Measurements from ENCODE around the gene FN1.

Gene FN1

DNA sequence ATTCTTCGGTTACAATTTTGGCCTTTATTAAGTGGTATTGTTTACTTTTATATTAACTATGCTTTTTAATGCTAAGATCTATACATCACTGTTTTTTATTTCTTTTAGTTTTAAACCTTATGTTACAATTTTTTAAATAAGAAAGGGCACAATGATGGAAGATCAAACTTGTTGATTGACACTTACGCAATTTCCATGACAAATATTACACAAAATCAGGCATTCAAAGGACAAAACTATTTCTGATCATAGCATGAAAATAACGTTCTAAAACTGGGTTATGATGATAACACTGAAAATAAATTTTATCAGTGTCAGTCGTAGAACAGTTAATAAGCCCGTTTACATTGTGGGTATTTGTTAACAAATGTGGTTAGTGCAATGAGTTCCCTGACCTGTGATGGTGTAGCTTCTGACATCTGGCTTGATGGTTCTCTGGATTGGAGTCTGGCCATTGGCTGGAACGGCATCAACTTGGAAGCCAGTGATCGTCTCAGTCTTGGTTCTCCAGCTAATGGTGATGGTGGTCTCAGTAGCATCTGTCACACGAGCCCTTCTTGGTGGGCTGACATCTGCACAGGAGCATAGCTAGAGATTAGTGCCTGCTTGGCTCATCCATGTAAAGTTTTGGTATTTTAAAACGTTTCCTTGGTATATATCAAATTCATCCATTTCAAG, 59.6 kb downstream of the FN1 start:
- no peaks in the 10 kb centered on the region for H3K4me1 ChIP-seq
- DNase-seq = no peak
- H3K27me3 ChIP-seq = no peaks in the 10 kb centered on the region
- intact Hi-C loops (cut with DNase I; ENCODE audit: low total_unique reads) = no loop called here
- H3K36me3 ChIP-seq = peaks cover 95 to 98% (median 96%) of the 10 kb centered on the region in 3 donors
- H3K27ac ChIP-seq = no peak overlapping the region
- no peak overlapping the region for H3K4me3 ChIP-seq
- TF ChIP-seq, protein P1, sequence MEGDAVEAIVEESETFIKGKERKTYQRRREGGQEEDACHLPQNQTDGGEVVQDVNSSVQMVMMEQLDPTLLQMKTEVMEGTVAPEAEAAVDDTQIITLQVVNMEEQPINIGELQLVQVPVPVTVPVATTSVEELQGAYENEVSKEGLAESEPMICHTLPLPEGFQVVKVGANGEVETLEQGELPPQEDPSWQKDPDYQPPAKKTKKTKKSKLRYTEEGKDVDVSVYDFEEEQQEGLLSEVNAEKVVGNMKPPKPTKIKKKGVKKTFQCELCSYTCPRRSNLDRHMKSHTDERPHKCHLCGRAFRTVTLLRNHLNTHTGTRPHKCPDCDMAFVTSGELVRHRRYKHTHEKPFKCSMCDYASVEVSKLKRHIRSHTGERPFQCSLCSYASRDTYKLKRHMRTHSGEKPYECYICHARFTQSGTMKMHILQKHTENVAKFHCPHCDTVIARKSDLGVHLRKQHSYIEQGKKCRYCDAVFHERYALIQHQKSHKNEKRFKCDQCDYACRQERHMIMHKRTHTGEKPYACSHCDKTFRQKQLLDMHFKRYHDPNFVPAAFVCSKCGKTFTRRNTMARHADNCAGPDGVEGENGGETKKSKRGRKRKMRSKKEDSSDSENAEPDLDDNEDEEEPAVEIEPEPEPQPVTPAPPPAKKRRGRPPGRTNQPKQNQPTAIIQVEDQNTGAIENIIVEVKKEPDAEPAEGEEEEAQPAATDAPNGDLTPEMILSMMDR (IDR thresholded peaks at IDR 0.05) = no peak
- H3K9me3 ChIP-seq = no peaks in the 10 kb centered on the region

DNA sequence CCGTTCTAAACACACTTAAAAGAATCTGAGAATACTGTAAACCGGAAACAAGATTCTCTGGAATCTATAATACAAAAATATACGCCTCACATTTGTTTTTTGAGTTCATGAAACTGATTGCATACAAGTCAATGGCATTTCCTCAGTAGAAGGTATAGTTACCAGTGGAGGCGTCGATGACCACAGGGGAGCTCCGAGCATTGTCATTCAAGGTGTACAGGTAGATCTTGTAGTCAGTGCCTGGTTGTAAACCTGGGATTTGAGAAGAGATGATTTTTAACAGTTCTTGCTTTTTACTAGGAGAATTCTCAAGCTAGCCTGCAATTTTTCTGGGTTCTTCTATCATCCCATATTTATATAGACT, 60.4 kb downstream of the FN1 start:
- H3K27me3 ChIP-seq = no peaks in the 10 kb centered on the region
- intact Hi-C loops (cut with DNase I; ENCODE audit: low total_unique reads) = no loop called here
- H3K36me3 ChIP-seq = peaks cover 94 to 98% (median 95%) of the 10 kb centered on the region in 3 donors
- TF ChIP-seq, protein P1 (IDR thresholded peaks at IDR 0.05) = no peak
- H3K9me3 ChIP-seq = no peaks in the 10 kb centered on the region
- H3K27ac ChIP-seq = no peak overlapping the region
- no peak overlapping the region for H3K4me3 ChIP-seq
- DNase-seq = no peak
- no peaks in the 10 kb centered on the region for H3K4me1 ChIP-seq

DNA sequence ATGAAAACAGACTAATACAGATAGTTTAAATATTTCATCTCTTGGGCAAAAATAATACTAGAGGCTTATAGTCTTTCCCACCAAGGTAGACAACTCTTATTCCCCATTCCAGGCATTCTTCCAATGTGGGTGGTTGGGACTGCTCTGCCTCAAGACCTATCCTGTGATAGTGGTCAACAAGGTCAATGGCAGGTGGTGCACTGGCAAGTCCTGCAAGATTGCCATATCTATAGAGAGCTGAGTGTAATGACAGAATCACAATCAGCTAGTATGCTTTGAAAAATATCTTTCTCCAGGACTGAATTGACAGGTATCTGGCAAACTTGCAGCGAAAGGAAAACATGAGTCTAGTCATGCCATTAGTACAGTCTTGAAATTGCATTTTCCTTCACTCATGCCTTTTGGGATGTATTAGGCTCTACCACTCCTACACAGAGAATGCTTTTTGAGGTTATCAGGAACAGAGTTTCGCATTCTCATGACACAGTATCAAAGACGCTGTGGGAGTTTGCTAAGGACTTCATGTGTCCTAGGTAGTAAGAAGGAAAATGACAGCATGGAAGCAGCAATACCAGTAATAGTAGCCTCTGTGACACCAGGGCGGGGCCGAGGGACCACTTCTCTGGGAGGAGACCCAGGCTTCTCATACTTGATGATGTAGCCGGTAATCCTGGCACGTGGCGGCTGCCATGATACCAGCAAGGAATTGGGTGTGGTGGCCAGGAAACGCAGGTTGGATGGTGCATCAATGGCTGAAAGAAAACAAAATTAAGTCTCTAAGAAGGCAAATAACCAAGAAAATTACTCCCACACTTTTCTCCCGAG, 61.0 kb downstream of the FN1 start:
- H3K36me3 ChIP-seq = peaks cover 94 to 98% (median 96%) of the 10 kb centered on the region in 3 donors
- no peak for DNase-seq
- no peaks in the 10 kb centered on the region for H3K27me3 ChIP-seq
- no peaks in the 10 kb centered on the region for H3K9me3 ChIP-seq
- intact Hi-C loops (cut with DNase I; ENCODE audit: low total_unique reads) = no loop called here
- H3K4me1 ChIP-seq = no peaks in the 10 kb centered on the region
- no peak overlapping the region for H3K27ac ChIP-seq
- H3K4me3 ChIP-seq = no peak overlapping the region
- TF ChIP-seq, protein P1 (IDR thresholded peaks at IDR 0.05) = no peak

DNA sequence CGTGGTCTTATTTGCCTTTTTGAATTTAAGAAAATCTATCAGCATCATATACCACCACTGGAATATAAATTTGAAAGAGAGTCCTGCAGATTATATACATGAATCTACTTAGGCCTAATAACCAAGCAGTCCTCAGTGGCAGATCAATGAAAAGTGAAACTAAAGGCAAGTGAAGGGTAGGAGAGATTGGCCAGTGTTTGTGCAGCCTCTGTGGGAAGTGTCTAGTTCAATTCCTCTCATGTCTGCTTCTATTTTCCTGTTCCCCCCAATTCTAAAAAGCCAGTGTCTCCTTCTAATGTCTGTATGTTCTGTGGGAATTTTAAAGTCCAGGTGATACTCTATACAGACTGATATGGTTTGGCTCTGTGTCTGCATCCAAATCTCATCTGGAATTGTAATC, 61.9 kb downstream of the FN1 start:
- H3K27me3 ChIP-seq = no peaks in the 10 kb centered on the region
- H3K4me1 ChIP-seq = no peaks in the 10 kb centered on the region
- H3K27ac ChIP-seq = no peak overlapping the region
- no peaks in the 10 kb centered on the region for H3K9me3 ChIP-seq
- H3K36me3 ChIP-seq = peaks cover 94 to 97% (median 95%) of the 10 kb centered on the region in 3 donors
- H3K4me3 ChIP-seq = no peak overlapping the region
- intact Hi-C loops (cut with DNase I; ENCODE audit: low total_unique reads) = no loop called here
- TF ChIP-seq, protein P1 (IDR thresholded peaks at IDR 0.05) = no peak
- no peak for DNase-seq

DNA sequence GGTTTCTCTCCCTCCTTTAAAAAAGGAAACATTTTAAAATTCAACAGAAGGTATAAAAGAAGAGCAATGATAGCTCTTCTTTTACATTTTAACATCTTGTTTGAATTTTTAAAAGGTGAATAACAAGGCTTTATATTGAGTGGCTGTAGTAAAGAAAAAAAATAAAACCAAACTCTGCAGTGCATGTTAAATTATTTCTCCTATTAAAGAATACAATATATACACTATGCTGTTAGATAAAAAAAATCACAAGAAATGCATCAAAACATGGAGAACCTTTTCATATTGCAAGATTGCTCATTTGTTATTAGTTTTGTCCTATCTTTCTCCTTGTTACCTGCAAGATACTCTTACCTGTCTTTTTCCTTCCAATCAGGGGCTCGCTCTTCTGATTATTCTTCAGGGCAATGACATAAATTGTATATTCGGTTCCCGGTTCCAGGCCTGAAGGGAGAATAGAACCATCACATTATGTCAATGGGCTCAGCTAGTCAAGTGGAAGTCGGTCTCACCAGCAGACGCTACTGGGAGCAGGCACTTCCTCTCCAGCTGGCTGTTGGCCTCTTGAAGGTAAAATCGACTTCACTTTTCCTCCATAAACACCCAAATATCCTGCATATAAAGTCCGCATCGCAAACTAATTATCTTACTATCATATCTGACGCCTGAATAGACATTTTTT, 62.8 kb downstream of the FN1 start:
- DNase-seq = no peak
- no peak overlapping the region for H3K27ac ChIP-seq
- no peak overlapping the region for H3K4me3 ChIP-seq
- intact Hi-C loops (cut with DNase I; ENCODE audit: low total_unique reads) = no loop called here
- no peaks in the 10 kb centered on the region for H3K4me1 ChIP-seq
- H3K36me3 ChIP-seq = peaks cover 94 to 95% (median 95%) of the 10 kb centered on the region in 3 donors
- H3K9me3 ChIP-seq = no peaks in the 10 kb centered on the region
- no peaks in the 10 kb centered on the region for H3K27me3 ChIP-seq
- TF ChIP-seq, protein P1 (IDR thresholded peaks at IDR 0.05) = no peak

All from tibial artery (tissue), 4 donors.